Endothelial cell of umbilical vein (primary cell): ENCODE data around the gene ZNF232.

Experiments used
- POLR2A ChIP-seq: IDR thresholded peaks from 2 replicates; pipeline ENCODE4 v1.6.1; 2012; ENCODE audit warnings: low read depth, mild to moderate bottlenecking, control low read depth, low read length
- POLR2AphosphoS5 ChIP-seq: IDR thresholded peaks from 2 replicates; pipeline ENCODE4 v1.6.1; 2012; ENCODE audit warnings: low read depth, mild to moderate bottlenecking, control low read depth, low read length, moderate library complexity; ENCODE audit not compliant: insufficient read depth

GRCh38 chr17:5131146-5131715 lies 19.6 kb upstream of the ZNF232 start:
- TF ChIP-seq POLR2AphosphoS5 (no peak), POLR2A (no peak)
